Endodermal cell (in vitro differentiated cells): Measurements from ENCODE around the gene MAP4K4. TPM values are rescaled to one million over a fixed set of nuclear protein-coding genes. Genes with fewer than 3 reads are reported as not detected.

Experiments
- DNase-seq: peaks from one replicate; pipeline ENCODE4 v3.0.0-alpha.2; 2017
- H3K27ac ChIP-seq: 2 replicates; pipeline ENCODE4 v1.5.1; 2013; ENCODE audit warnings: mild to moderate bottlenecking, low read depth, low read length, moderate library complexity
- H3K27me3 ChIP-seq: 2 replicates; pipeline ENCODE4 v1.6.1; 2013; ENCODE audit warnings: mild to moderate bottlenecking, low read length, moderate library complexity; ENCODE audit not compliant: insufficient read depth, control insufficient read depth, poor library complexity, severe bottlenecking
- H3K36me3 ChIP-seq: 2 replicates; pipeline ENCODE4 v1.7.0; 2013; ENCODE audit warnings: mild to moderate bottlenecking, low read length, moderate library complexity; ENCODE audit not compliant: control insufficient read depth, insufficient read depth
- H3K4me1 ChIP-seq: one replicate; pipeline ENCODE4 v1.7.0; 2013; ENCODE audit warnings: low read length; ENCODE audit not compliant: control insufficient read depth, insufficient read depth
- H3K4me3 ChIP-seq: 2 replicates; pipeline ENCODE4 v1.5.1; 2013; ENCODE audit warnings: mild to moderate bottlenecking, low read length, moderate library complexity
- H3K9ac ChIP-seq: 2 replicates; pipeline ENCODE4 v1.6.1; 2013; ENCODE audit warnings: mild to moderate bottlenecking, low read length, moderate library complexity; ENCODE audit not compliant: poor library complexity, severe bottlenecking; ENCODE audit errors: extremely low read depth
- H3K9me3 ChIP-seq: 2 replicates; pipeline ENCODE4 v1.6.1; 2013; ENCODE audit warnings: mild to moderate bottlenecking, low read length, moderate library complexity; ENCODE audit not compliant: control insufficient read depth
- H3K27ac Mint-ChIP-seq: 2 replicates; pipeline ENCODE4 v1.8.0; 2020; ENCODE audit warnings: mixed read lengths
- H3K27me3 Mint-ChIP-seq: 2 replicates; pipeline ENCODE4 v1.8.0; 2021; ENCODE audit warnings: mild to moderate bottlenecking, mixed read lengths; ENCODE audit not compliant: insufficient read depth
- H3K36me3 Mint-ChIP-seq: 2 replicates; pipeline ENCODE4 v1.8.0; 2020; ENCODE audit warnings: low read depth, mixed read lengths
- H3K4me1 Mint-ChIP-seq: 2 replicates; pipeline ENCODE4 v1.8.0; 2020; ENCODE audit warnings: mixed read lengths
- H3K4me3 Mint-ChIP-seq: 2 replicates; pipeline ENCODE4 v1.8.0; 2020; ENCODE audit warnings: mild to moderate bottlenecking, moderate library complexity, mixed read lengths
- H3K9me3 Mint-ChIP-seq: 2 replicates; pipeline ENCODE4 v1.8.0; 2020; ENCODE audit warnings: mild to moderate bottlenecking, mixed read lengths
- CTCF ChIP-seq: fragments of 200-600 bp; sonication (generic); conservative IDR thresholded peaks from 2 replicates; pipeline ENCODE4 v1.5.0; 2021; ENCODE audit warnings: antibody characterized with exemption, mild to moderate bottlenecking
- WGBS, 2 experiments: methylation state at CpG; one replicate each; pipeline versions ENCODE4 v1.1.5 to v1.1.7; 2013; ENCODE audit warnings: missing lambda C conversion rate in 2 of 2, mixed read lengths in 1 of 2; ENCODE audit not compliant: insufficient coverage in 1 of 2, insufficient read length in 1 of 2; 5-methylcytosine and 5-hydroxymethylcytosine counted together
- total RNA-seq, 2 donors: library from RNA; stranded (reverse); fragmentation: NEBNext Ultra II Directional in 1 of 2; extraction: Animal tissue kit (Norgen Biotek cat#: 25700) in 1 of 2; gene quantifications; 2 replicates in 1 of 2; 3 replicates in 1 of 2; pipeline ENCODE4 v1.2.1, GENCODE V29; 2021

MAP4K4 gene
- total RNA-seq, 2 donors from 2014 or later, result 130 to 142 TPM

DNA sequence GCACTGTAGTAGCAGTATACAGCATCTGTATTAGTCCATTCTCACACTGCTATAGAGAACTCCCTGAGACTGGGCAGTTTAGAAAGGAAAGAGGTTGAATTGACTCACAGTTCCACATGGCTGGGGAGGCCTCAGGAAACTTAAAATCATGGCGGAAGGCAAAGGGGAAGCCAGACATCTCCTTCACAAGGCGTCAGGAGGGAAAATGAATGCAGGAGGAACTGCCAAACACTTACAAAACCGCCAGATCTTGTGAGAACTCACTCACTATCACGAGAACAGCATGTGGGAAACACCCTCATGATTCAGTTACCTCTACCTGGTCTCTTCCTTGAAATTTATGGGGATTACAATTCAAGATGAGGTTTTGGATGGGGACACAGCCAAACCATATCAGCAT lies 25.4 kb downstream of the MAP4K4 start:
- WGBS, 2 experiments, result 85 to 87% methylated on average over 4 of the region's 4 CpGs
- peaks cover 4% of the 10 kb centered on the region for H3K36me3 ChIP-seq
- Mint-ChIP-seq H3K4me3 (no peak overlapping the region), H3K27ac (no peak overlapping the region), H3K9me3 (no peaks in the 10 kb centered on the region), H3K4me1 (peaks cover 44% of the 10 kb centered on the region), H3K36me3 (peaks cover 4% of the 10 kb centered on the region), H3K27me3 (no peaks in the 10 kb centered on the region)
- TF ChIP-seq CTCF, result no peak
- H3K27me3 ChIP-seq, result no peaks in the 10 kb centered on the region
- no peak overlapping the region for H3K9ac ChIP-seq
- no peaks in the 10 kb centered on the region for H3K9me3 ChIP-seq
- peaks cover 7% of the 10 kb centered on the region for H3K4me1 ChIP-seq
- DNase-seq, result no peak
- no peak overlapping the region for H3K4me3 ChIP-seq
- no peak overlapping the region for H3K27ac ChIP-seq

DNA sequence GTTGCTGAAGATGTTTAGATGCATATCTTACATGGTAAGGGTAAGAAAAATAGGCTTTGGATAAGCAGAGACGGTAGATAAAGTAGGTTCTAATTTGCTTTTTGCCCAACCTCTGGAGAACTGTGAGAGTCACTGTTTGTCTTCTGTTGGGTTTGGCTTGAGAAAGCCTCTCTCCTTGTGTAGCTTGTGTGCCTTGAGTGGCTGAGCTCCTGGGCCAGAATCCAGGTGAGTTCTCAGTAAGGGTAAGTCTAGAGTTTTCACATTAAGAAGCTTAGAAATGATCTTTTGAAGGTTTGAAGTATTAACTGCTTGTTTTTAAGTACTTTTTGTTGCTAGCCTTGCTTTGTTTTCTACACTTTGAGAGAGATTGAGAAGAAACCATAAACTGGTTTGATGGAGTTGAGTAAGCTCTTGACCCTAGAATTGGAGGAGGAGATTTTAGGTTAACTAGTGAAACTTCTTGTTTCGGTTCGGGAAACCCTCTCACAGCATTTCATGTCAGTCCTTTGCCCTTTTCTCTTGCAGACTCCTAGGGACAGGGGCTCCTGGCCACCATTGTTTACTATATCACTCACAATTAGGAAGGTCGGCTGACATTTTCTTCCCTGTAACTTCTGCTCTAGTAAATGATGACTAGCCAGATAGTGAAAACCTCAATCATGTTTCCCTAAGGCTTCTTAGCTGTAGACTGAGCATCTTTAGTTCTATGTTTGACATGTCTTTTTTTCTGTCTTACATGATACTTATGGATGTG lies 26.0 kb downstream of the MAP4K4 start:
- Histone ChIP-seq H3K9me3 (no peaks in the 10 kb centered on the region), H3K4me3 (no peak overlapping the region), H3K36me3 (peaks cover 4% of the 10 kb centered on the region), H3K9ac (no peak overlapping the region), H3K4me1 (peaks cover 7% of the 10 kb centered on the region), H3K27me3 (no peaks in the 10 kb centered on the region), H3K27ac (no peak overlapping the region)
- H3K27me3 Mint-ChIP-seq, result no peaks in the 10 kb centered on the region
- no peak for TF ChIP-seq CTCF
- peaks cover 41% of the 10 kb centered on the region for H3K4me1 Mint-ChIP-seq
- no peak overlapping the region for H3K4me3 Mint-ChIP-seq
- H3K9me3 Mint-ChIP-seq, result no peaks in the 10 kb centered on the region
- H3K36me3 Mint-ChIP-seq, result peaks cover 4% of the 10 kb centered on the region
- WGBS, 2 experiments, result 90 to 100% methylated on average over 2 to 4 of the region's 4 CpGs
- H3K27ac Mint-ChIP-seq, result no peak overlapping the region
- DNase-seq, result no peak

DNA sequence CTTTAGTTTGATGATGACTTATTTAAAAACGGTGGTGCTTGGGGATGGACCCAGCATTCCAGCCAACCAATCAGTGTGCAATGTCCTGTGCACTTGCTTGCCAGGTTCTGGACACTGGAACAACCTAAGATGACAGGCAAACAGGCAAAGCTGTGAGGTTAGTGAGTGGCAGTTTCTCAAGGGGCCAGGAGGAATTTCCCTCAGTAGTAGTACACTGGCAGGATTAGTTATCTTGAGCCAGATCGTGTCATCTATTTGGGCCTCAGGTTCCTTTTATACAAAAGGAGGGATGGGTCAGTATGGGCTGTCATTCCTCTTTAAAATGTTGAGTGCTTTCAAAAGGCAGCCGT lies 26.6 kb downstream of the MAP4K4 start:
- TF ChIP-seq CTCF, result no peak
- Mint-ChIP-seq H3K4me3 (no peak overlapping the region), H3K9me3 (no peaks in the 10 kb centered on the region), H3K36me3 (peaks cover 4% of the 10 kb centered on the region), H3K27me3 (no peaks in the 10 kb centered on the region), H3K27ac (no peak overlapping the region), H3K4me1 (peaks cover 38% of the 10 kb centered on the region)
- no peak for DNase-seq
- no peak overlapping the region for H3K4me3 ChIP-seq
- peaks cover 3% of the 10 kb centered on the region for H3K36me3 ChIP-seq
- H3K4me1 ChIP-seq, result peaks cover 7% of the 10 kb centered on the region
- H3K9me3 ChIP-seq, result no peaks in the 10 kb centered on the region
- 83 to 100% methylated on average over 1 to 3 of the region's 3 CpGs for WGBS, 2 experiments
- no peak overlapping the region for H3K9ac ChIP-seq
- no peak overlapping the region for H3K27ac ChIP-seq
- H3K27me3 ChIP-seq, result no peaks in the 10 kb centered on the region
